Ascending aorta (tissue), 2 donors: Measurements from ENCODE around the gene GRK1. TPM values are rescaled to one million over a fixed set of nuclear protein-coding genes. Genes with fewer than 3 reads are reported as not detected.

Source experiments
- DNase-seq, 2 donors: peaks; one replicate each; pipeline ENCODE4 v3.0.0-alpha.2; 2019; ENCODE audit warnings: low spot score in 2 of 2
- H3K27ac ChIP-seq, 2 donors: fragments of 200-600 bp; sonication (generic); one replicate each; pipeline ENCODE4 v1.5.1; 2016 to 2017; ENCODE audit warnings: mild to moderate bottlenecking in 1 of 2
- H3K27me3 ChIP-seq: fragments of 200-600 bp; sonication (generic); one replicate; pipeline ENCODE4 v1.5.1; 2017
- H3K36me3 ChIP-seq, 2 donors: fragments of 200-600 bp; sonication (generic); one replicate each; pipeline ENCODE4 v1.5.1; 2016
- H3K4me1 ChIP-seq, 2 donors: fragments of 200-600 bp; sonication (generic); one replicate each; pipeline ENCODE4 v1.5.1; 2016 to 2017; ENCODE audit warnings: mild to moderate bottlenecking in 1 of 2
- H3K4me3 ChIP-seq, 2 donors: fragments of 200-600 bp; sonication (generic); one replicate each; pipeline ENCODE4 v1.5.1; 2016 to 2017; ENCODE audit warnings: mild to moderate bottlenecking in 1 of 2
- H3K9me3 ChIP-seq, 2 donors: fragments of 200-600 bp; sonication (generic); one replicate each; pipeline ENCODE4 v1.5.1; 2016
- intact Hi-C: fragments of 100-400 bp; cut with DNase I; formaldehyde crosslinking; loops from one replicate; pipeline ENCODE4 v1.15.1; 2023
- total RNA-seq: library from RNA; depleted of rRNA; stranded (reverse); fragments of >200 nt; gene quantifications from one replicate; pipeline ENCODE4 v1.1.0, GENCODE V29; 2016
- TF ChIP-seq, protein P1 (sequence below), 3 experiments: fragments of 200-600 bp in 2 of 3; fragments of 450-650 bp in 1 of 3; sonication (generic) in 2 of 3; IDR thresholded peaks; one replicate each; pipeline ENCODE4 v1.5.1; 2016 to 2019; ENCODE audit warnings: antibody characterized with exemption in 3 of 3, mild to moderate bottlenecking in 1 of 3, moderate library complexity in 1 of 3

The GRK1 gene
- total RNA-seq, 1 donor from 2014 or later = not detected

DNA sequence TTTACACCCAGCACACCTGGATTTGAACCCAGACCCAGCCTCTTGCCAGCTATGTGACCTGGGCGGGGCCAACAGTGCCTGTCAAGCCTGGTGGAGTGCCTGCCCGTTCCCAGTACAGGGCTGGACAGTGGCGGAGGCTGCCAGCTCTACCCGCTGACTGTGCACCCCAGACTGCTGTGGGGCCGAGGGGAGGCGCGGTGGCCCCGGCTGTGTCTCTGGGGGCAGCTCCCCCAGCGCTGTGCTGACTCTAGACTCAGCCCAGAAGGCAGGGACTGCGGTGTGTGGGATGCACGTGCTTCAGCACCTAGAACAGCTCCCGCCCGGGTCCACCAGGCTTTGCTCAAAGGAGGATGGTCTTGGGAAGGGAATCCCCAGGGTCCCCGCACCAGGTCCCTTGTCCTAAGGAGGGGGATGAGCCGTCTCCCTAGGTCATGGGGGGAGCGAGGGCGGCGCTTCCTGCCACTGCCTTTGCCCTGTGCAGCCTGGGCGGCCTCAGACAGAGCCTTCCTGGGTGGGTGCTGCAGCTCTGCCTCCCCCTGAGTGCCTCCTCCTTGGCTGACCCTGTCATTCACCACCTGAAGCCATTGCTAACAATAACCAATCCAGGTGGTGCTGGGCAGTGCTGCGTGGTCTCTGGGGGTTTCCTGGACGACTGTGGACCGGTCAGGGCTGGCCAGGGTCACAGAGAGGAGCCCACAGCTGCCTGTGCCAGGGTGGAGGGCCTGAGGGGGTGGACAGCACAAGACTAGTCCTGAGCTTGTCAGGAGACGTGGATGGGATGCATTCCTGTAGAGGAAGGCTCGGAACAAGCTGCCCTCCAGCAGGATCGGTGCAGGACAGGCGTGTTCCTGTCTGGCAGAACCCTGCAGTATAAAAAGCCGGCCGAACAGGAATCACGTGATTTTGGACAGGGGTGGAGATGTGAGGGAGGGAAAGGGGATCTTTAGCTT lies 110.6 kb downstream of the GRK1 start:
- no peaks in the 10 kb centered on the region for H3K36me3 ChIP-seq
- H3K4me1 ChIP-seq = no peaks in the 10 kb centered on the region
- no peaks in the 10 kb centered on the region for H3K27me3 ChIP-seq
- H3K27ac ChIP-seq = no peak overlapping the region
- no peak overlapping the region for H3K4me3 ChIP-seq
- no peak for DNase-seq
- no peaks in the 10 kb centered on the region for H3K9me3 ChIP-seq
- intact Hi-C loops = no loop called here
- TF ChIP-seq, protein P1, sequence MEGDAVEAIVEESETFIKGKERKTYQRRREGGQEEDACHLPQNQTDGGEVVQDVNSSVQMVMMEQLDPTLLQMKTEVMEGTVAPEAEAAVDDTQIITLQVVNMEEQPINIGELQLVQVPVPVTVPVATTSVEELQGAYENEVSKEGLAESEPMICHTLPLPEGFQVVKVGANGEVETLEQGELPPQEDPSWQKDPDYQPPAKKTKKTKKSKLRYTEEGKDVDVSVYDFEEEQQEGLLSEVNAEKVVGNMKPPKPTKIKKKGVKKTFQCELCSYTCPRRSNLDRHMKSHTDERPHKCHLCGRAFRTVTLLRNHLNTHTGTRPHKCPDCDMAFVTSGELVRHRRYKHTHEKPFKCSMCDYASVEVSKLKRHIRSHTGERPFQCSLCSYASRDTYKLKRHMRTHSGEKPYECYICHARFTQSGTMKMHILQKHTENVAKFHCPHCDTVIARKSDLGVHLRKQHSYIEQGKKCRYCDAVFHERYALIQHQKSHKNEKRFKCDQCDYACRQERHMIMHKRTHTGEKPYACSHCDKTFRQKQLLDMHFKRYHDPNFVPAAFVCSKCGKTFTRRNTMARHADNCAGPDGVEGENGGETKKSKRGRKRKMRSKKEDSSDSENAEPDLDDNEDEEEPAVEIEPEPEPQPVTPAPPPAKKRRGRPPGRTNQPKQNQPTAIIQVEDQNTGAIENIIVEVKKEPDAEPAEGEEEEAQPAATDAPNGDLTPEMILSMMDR (IDR thresholded peaks at IDR 0.05) = no peak

GRCh38 chr13:113781571-113781970 lies 114.6 kb downstream of the GRK1 start:
- Histone ChIP-seq H3K4me3 (no peak overlapping the region), H3K27me3 (no peaks in the 10 kb centered on the region), H3K36me3 (no peaks in the 10 kb centered on the region), H3K4me1 (no peaks in the 10 kb centered on the region), H3K27ac (no peak overlapping the region), H3K9me3 (no peaks in the 10 kb centered on the region)
- intact Hi-C loops = no loop called here
- no peak for DNase-seq
- TF ChIP-seq, protein P1 (IDR thresholded peaks at IDR 0.05) = no peak

DNA sequence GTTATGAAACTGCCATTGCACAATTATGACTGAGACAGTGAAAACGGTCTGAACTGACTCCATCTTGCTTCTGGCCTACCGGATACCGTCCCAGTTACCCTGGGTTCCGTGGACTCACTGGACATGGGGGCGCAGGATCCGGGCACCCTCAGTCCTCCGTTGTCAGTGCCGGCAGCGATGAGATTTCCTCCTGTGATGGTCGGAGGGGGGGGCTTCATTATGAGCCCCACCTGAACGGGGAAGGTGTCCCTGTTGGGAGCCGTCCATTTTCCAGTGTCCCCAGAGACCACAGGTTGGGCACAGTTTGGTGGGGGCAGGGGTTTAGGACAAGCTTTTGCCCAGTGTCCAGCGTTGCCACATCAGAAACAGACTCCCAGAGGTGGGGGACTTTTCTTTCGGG lies 115.5 kb downstream of the GRK1 start:
- intact Hi-C loops = no loop called here
- no peaks in the 10 kb centered on the region for H3K36me3 ChIP-seq
- no peaks in the 10 kb centered on the region for H3K27me3 ChIP-seq
- no peak overlapping the region for H3K4me3 ChIP-seq
- TF ChIP-seq, protein P1 (IDR thresholded peaks at IDR 0.05) = no peak
- no peaks in the 10 kb centered on the region for H3K9me3 ChIP-seq
- no peaks in the 10 kb centered on the region for H3K4me1 ChIP-seq
- H3K27ac ChIP-seq = no peak overlapping the region
- no peak for DNase-seq

GRCh38 chr13:113783200-113783881 lies 116.3 kb downstream of the GRK1 start:
- Histone ChIP-seq H3K27ac (no peak overlapping the region), H3K4me3 (no peak overlapping the region), H3K4me1 (no peaks in the 10 kb centered on the region), H3K9me3 (no peaks in the 10 kb centered on the region), H3K27me3 (no peaks in the 10 kb centered on the region), H3K36me3 (no peaks in the 10 kb centered on the region)
- TF ChIP-seq, protein P1 (IDR thresholded peaks at IDR 0.05) = no peak
- intact Hi-C loops = no loop called here
- no peak for DNase-seq

DNA sequence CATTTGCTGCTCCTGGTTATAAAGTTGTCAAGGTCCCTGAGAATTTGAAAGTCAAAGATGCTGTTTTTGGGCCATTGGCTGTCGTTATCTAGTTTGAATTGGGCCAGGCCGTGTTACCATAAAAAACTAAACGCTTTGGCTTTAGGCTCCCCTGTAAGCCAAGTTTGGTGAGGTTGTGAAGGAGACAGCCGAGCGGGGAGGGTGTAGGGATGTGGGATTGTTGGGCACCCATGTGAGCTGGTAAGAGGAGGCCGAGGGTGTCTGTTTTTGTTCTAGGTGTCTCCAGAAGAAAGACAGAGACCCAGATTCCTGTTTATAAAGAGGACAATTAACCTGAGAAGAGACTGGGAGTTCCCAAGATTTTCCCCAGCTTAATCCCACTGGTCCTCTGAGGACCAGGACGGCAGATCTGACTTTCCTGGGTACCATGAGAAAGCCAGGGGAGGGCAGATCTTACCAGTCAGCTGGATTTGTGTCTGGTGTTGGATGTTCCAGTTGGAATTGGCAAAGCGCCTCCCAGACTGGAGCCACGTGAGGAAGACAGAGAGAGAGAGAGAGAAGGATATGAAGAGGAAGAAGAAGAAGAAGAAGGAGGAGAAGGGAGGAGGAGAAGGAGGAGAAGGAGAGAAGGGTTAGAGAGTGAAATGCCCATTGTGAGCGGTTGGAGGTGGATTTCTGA lies 117.1 kb downstream of the GRK1 start:
- H3K36me3 ChIP-seq = no peaks in the 10 kb centered on the region
- no peak overlapping the region for H3K4me3 ChIP-seq
- intact Hi-C loops = no loop called here
- H3K9me3 ChIP-seq = no peaks in the 10 kb centered on the region
- no peaks in the 10 kb centered on the region for H3K27me3 ChIP-seq
- H3K27ac ChIP-seq = no peak overlapping the region
- TF ChIP-seq, protein P1 (IDR thresholded peaks at IDR 0.05) = no peak
- DNase-seq = no peak
- no peaks in the 10 kb centered on the region for H3K4me1 ChIP-seq
